AG10803 (cell line): ENCODE results near the gene LAPTM5.

Experiments
- DNase-seq: peaks from one replicate; pipeline ENCODE4 v3.0.0; 2010; ENCODE audit warnings: low read depth
- H3K4me3 ChIP-seq: 2 replicates; pipeline ENCODE4 v1.5.1; 2011; ENCODE audit warnings: mild to moderate bottlenecking, low read length, control low read depth
- CTCF ChIP-seq: conservative IDR thresholded peaks from 2 replicates; pipeline ENCODE4 v1.5.1; 2011; ENCODE audit warnings: mild to moderate bottlenecking, low read length, control low read depth, inconsistent platforms

LAPTM5 gene

GRCh38 chr1:30684881-30685795, 72.4 kb downstream of the LAPTM5 start:
- no peak overlapping the region for H3K4me3 ChIP-seq
- TF ChIP-seq CTCF: no peak
- no peak for DNase-seq

DNA sequence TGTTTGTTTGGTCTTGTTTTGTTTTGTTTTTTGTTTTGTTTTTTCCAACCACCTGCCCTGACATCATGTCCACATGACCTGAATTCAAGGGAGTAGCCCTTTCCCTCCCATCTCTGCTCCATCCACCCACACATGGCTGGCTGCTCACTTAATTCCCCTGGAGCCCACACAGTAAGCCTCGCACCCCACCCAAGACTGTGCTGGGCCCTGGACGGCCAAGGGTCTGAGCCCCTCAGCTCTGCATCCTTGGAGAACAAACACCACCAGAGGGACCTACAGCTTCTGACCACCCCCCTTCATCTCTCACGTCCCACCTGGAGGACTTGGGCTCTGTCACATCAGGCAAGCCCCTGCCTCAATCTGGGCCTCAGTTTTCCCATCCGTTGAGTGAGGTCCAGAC, 73.3 kb downstream of the LAPTM5 start:
- TF ChIP-seq CTCF: no peak
- H3K4me3 ChIP-seq: no peak overlapping the region
- DNase-seq: no peak

DNA sequence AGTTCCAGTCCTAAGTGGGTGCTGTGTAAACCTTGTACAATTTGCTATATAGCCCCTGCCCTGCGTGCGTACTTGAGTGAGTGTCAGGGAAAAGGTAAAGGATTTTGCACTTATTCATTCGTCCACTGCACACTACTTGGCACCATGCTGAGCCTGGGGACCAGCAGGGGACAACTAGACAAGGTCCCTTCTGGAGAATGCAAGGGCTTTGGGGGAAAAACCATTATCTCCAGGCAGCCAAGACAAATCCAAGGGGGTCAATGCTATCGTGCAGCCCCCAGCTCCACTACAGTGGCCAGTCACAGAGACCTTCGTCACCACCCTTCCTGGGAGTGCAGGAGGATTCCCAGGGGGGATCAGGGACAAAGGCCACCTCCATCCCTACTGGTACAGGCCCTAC, 73.9 kb downstream of the LAPTM5 start:
- no peak for DNase-seq
- TF ChIP-seq CTCF: no peak
- H3K4me3 ChIP-seq: no peak overlapping the region
